Midbrain (tissue), 1 donor: ENCODE measurements around the gene NIPBL.
"Not testable (repeated sequence)": the region's sequence is repeated elsewhere in the genome, so short reads cannot be mapped to it uniquely, and the experiment has no call there.

Source experiments
- DNase-seq: peaks from one replicate; lab custom pipeline; 2025; lab: John Stamatoyannopoulos, UW

The NIPBL gene

DNA sequence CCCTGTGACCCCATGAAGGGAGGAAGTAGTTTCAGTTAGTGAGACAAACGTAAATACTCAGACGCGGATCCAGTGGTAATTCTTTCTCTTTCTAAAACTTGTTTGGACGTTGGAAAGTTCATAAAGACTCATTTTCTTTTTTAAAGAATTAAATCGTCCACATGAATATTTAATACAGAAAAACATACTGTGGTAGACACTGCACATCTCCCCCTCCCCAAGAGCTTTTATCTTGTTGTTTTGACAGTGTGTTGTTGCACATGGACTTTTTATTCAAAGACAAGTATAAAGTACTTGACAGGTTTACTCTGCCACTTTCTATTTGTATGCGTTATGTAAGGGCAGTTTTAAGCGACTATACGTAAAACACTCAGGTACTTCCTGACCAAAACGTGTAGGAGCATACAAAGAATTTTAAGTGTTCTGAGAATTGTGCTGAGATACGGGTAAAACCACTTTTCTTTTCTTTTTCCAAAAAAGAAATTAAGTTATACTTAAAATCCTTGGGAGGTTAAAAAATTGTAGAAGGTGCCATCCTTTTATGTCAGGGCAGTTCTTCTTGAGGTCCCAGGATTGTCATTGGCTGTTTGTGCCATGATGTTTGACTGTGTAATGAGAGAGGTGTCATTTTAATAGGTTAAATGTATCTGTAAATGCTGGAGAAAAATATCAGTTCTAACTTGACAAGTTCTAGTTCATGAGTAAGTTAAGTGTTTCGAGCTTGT lies 1.3 kb downstream of the NIPBL start:
- DNase-seq = no peak

DNA sequence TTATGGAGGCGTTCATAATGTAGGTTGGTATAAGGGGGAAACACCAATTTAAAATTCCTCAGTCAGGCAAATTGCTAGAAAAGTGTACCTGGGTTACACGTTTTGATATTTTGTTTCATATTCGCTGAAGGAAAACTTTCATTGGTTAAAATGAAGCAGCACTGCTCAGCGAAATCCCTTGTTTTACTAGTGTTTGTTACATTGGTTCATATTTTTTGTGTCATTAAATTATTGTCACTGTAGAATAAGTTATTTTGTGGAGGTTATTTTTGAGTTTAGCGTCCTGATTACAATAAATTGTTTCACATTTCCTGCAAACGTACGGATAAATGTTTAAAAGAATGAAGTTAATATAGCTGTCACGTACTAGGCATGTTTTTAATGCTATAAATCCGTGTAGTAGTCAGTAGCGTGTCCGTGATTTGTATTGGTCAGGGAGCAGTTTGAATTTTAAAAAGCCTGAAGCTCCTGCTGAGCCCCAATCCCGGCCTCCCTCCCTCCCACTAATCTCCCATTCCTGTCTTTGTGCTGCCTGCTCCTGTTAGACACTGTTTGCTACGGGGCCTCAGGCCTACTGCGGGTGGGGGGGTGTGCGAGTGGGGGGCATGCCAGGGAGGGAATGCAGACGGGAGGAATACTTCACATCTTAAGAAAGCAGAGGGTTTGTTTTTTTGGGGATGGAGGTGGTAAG lies 2.0 kb downstream of the NIPBL start:
- DNase-seq = peak; percentile 39

DNA sequence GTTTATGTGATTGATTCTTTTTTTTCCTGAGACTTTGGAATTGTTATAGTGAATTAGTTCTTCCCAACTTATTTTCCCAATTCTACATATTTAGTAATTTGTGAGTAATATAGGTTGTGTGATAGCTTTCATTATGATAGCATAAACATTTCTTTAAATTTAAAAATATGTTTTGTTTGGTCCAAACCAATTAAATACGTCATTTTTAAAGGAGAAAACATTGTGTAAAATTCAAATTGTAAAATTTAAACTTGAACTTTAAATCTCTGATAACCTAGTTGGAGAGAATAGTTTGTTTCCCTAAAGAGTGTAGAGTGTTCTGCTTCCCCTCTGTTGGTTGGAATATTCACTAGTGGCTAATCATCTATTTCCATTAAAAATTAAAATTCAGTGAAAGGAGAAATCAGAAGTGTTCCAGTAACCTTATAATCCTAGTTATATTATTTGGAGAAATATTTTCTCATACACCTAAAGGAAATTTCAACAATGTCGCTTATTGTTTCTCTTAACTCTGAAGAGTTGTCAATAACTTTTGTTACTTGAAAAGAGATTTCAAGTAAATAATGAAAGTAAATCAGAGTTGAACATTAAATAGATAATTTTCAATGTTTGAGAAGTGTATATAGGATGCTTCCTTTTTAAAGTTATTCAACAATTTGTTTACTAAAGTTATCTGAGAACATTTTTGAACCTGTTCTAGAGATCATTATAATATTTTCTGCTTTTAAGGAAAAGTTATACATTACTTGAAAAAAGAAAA lies 2.9 kb downstream of the NIPBL start:
- no peak for DNase-seq

DNA sequence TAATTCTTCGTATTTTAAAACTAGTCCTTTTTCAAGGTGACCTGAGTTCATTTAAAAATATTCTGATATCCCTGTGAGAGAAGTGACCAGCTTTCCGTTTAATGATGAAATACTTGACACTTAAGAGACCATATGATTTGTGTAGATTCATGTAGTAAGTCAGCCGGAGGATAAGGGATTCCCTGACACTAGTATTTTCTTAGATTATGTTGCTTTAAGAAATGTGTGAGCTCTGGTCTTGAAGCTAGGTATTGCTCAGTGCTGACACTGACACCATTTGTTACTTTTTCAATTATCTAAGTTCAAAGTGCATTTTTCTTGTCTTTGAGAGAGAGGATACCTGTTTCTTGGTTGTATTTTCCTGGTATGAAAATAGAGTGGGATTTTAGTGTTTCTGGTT lies 4.2 kb downstream of the NIPBL start:
- no peak for DNase-seq

DNA sequence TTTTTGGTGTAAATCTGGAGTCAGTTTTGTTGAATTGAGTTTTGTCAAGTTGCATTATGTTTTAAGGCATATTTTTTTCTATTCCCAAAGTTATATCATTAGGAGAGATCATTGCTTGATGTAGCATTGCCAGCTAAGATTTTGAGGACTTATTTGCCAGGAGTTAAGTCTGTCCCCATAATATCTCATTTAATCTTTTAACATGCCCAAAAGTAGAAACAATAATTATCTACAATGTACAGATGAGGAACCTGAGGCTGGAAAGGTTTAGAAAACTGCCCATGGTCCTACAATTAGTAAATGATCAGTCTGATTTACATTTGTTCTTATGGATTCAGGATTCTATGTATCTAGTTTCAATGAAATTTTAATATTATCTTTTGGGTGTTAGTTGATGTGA lies 4.7 kb downstream of the NIPBL start:
- DNase-seq = no peak

DNA sequence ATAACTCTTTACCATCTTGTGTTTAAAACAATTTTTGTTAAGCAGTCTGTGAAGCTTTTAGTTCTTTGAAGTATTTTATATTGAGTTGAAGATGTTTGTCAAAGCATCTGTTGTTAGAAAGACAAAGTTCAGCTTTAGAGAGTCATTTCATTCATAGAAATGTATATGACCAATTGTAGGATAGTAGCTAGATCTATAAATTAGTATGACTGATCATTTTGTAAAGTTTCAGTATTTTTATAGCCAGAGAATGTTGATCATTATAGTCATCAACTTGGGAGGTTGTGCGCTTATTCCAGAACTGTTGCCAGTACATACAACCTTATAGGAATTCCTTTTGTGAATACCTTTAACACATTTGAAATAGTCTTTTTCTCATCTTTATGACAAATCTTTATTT lies 5.2 kb downstream of the NIPBL start:
- no peak for DNase-seq

DNA sequence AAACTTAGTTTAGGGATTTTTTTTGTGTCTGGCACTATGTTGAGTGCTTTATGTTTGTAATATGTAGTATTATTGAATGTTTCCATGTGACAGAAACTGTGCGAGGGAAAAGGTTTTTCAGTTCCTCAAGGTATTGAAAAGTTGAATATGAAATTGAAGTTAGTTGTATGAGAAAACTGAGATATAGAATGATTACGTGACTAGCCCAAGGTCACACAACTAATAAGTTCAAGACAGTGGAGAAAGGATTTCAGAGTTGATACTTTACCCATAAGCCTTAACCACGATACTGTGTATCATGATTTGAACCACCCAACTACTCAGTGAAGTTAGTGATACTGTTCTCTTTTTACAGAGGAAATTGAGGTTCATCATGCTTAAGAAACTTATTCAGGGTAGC lies 5.7 kb downstream of the NIPBL start:
- no peak for DNase-seq

DNA sequence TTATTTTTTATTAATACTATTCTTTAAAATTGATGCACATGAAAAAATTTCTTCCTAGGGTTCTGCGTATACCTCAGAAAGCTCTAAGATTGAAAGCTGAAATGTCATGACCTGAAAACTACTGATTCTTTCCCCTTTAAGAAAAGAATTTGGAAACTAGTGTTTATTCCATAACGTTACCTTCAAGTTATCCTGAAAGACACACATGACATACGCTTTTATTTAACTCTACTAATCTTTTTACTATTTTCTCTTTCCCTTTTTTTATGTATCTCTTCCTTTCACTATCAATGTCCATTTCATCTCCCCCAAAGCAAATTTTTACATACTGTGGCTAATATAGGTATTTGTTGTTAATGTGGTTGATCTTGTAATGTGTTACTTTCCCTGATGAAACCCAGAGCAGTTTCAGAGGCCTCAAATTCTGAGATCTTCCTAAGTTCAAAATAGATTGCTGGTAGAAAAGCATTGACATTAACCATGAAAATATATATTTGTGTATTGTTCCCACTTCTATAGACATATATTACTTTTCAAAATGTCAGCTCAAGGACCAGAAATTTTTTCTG lies 7.4 kb downstream of the NIPBL start:
- no peak for DNase-seq

DNA sequence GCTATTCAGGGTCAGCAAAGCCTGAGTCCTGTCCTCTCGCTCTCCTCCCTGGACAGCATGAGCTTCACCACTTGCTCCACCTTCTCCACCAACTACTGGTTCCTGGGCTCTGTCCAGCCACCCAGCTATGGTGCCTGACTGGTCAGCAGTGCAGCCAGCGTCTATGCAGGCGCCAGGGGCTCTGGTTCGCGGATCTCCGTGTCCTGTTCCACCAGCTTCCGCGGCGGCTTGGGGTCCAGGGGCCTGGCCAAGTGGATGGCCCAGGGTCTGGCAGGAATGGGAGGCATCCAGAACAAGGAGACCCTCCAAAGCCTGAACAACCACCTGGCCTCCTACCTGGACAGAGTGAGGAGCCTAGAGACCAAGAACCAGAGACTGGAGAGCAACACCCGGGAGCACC lies 8.6 kb downstream of the NIPBL start:
- DNase-seq = no peak

DNA sequence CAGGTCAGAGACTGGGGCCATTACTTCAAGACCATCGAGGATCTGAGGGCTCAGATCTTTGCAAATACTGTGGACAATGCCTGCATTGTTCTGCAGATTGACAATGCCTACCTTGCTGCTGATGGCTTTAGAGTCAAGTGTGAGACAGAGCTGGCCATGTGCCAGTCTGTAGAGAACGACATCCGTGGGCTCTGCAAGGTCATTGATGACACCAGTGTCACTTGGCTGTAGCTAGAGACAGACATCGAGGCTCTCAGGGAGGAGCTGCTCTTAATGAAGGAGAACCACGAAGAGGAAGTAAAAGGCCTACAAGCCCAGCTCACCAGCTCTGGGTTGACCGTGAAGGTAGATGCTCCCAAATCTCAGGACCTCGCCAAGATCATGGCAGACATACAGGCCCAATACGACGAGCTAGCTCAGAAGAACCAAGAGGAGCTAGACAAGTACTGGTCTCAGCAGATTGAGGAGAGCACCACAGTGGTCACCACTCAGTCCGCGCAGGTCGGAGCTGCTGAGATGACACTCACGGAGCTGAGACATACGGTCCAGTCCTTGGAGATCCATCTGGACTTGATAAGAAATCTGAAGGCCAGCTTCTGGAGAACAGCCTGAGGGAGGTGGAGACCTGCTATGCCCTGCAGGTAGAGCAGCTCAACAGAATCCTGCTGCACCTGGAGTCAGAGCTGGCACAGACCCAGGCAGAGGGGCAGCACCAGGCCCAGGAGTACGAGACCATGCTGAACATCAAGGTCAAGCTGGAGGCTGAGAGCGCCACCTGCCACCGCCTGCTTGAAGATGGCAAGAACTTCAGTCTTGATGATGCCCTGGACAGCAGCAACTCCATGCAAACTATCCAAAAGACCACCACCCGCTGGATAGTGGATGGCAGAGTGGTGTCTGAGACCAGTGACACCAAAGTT lies 9.3 kb downstream of the NIPBL start:
- no peak for DNase-seq

DNA sequence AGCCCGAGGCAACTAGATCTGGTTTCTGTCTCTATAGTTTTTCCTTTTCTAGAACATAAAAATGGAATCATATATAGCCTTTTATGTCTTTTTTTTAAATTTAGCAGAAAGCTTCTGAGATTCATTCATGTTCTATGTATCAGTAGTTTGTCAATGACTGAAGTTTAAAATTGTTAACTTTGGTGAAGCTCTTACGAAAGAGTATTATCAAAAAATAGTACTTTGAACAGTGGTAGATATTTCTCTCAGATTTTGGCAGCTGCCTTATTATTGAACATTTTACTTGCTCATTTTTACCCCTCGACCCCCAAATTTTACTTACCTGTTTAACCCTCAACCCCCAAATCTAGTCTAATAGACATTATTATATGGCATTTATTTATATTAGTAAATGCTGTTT lies 10.2 kb downstream of the NIPBL start:
- no peak for DNase-seq

DNA sequence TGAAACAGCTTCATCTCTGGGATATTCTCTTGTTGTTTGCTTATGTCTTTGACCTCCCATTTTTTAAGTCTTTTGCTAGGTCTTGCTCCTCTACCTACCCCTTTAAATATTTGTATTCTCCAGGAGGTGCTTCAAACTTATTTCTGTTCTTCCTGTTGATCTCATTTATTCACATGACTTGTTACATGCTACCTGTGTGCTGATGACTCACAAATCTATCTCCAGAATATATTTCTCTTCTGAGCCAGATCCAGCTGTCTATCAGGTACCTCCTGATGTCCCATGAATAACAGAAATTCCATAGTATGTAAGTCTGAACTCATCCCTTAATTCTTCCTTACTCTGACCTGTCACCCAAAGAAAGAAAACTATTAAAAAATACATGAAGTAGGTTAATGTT lies 11.0 kb downstream of the NIPBL start:
- no peak for DNase-seq

DNA sequence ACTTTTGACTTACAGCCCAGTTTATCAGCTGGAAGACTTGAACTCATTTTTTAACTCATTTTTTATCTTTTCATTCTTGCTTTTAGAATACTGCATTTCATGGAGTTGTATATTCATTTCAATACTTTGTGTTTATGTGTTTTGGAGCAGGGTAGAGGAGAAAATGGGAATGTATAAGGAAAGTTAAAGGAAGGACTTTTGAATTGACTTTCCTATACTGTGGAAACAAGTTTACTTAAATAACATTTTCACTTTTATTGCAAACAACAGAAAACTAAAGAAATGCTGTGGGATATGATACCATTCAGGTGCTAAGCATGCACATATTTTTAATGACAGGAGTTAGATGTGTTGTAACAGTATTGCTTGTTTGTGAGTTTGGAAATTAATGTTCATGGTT lies 11.7 kb downstream of the NIPBL start:
- DNase-seq = no peak

DNA sequence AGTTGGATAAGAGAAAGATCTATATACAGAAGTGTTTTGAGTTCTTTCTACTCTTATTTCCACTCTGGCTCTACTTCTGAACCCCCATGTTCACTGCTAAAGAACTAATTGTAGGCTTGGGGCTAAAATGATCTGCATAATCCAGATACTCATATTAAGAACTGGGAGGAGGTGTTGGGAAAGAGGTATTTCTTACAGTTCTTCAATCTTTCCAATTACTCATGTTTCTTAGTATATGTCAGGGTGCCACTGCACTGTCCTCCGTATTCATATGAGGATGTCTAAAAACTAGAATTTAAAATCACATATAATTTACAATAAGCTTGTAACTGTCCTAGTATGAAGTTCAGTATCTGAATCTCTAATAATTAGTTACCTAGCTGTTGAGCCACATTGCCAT lies 12.7 kb downstream of the NIPBL start:
- no peak for DNase-seq

DNA sequence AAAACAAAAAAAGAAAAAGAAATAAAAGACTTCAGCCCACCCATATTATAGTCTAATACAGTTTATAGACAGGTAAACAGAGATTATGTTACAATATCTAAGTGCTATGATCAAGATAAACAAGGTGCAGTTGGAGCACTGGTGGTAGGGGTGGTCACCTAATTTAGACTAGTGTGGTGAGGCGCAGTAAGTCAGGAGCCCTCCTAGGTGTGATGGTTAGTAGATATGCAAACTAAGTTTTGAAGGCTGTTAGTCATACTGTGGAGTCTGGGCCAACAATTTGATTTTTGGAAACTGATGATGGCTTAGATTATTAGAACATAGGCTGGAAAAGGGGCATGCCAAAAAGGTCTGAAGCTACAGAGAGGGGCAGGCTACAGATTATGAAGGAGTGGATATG lies 14.7 kb downstream of the NIPBL start:
- no peak for DNase-seq

DNA sequence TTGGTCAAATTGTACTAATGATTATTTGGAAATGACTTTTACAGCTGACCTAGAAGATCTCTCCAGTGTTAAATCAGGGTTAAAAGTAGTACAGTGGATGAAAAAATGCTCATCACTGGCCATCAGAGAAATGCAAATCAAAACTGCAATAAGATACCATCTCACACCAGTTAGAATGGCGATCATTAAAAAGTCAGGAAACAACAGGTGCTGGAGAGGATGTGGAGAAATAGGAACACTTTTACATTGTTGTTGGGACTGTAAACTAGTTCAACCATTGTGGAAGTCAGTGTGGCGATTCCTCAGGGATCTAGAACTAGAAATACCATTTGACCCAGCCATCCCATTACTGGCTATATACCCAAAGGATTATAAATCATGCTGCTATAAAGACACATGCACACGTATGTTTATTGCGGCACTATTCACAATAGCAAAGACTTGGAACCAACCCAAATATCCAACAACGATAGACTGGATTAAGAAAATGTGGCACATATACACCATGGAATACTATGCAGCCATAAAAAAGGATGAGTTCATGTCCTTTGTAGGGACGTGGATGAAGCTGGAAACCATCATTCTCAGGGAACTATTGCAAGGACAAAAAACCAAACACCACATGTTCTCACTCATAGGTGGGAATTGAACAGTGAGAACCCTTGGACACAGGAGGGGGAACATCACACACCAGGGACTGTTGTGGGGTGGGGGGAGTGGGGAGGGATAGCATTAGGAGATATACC lies 15.7 kb downstream of the NIPBL start:
- DNase-seq = not testable (repeated sequence)

DNA sequence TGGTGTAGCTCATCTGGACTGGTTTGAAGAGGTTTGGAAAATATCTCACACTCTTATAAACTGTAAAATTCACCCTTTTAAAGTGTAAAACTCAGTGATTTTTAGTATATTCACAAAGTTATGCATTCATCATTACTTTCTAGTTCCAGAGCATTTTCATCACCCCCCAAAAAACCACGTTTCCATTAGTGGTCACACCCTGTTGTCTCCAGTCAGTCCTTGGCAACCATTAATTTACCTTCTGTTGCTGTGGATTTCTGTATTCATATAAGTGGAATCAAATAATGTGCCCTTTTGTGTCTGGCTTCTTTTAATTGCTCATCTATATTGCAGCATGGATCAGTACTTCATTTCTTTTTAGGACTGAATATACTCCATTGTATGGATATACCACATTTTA lies 18.4 kb downstream of the NIPBL start:
- DNase-seq = no peak

DNA sequence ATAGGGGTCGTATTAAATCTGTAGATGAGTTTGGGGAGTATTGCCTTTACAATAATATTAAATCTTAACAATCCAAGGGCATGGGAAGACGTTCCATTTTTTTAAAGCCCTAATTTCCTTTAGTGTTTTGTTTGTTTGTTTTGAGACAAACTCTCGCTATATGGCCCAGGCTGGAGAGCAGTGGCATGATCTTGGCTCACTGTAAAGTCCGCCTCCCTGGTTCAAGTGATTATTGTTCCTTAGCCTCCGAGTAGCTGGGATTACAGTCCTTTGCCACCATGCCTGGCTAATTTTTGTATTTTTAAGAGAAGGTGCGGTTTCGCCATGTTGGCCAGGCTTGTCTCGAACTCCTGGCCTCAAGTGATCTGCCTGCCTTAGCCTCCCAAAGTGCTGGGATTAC lies 19.9 kb downstream of the NIPBL start:
- DNase-seq = no peak

DNA sequence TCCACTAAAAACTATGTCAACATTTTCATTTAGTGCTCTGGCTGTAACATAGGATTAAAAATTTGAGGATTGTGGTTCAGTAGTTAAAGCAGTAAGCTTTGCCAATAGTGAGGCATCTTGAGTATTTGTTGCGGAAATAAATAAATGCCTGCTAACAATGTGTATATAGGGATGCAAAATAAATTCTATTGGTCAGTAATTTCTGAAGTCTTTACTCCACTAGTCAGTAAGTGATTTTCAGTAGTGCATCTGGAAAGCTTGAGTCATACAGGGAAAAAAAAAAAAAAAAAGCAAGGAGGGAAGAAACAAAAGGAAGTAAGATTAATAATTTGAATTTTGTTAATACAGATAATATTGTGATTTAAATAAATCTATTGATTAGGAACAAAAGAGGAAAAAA lies 21.0 kb downstream of the NIPBL start:
- no peak for DNase-seq

DNA sequence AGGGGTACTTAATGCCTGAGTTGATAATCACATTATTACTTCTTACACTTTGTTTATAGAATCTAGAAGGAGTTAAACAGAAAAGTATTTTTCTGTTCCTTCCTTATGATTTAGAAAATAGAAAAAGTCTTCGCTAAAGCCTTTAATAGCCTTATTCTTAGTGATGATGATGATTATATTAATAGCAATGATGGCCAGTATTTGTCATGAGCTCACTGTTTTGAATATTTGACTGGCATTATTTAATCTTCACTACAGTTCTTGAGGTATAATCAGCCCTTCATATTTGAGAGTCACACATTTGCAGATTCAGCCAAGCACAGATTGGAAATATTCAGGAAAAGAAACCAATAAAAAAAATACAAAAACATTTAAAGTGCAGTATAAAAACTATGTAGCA lies 23.3 kb downstream of the NIPBL start:
- DNase-seq = no peak

DNA sequence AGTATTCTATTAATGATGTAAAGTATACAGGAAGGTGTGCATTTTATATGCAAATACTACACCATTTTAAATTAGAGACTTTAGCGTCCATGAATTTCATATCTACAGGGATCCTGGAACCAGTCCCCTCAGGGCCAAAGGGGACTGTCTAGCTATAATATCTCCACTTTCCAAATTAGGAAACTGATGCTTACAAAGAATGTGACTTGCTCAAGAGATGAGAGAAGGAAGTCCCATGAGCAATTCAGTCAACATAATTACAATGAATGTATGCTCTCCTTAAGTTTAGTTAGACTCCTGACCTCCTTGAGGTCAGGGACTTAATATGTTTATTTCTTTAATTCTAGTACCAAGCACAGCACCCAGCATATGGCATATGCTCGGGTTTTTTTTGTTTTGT lies 23.7 kb downstream of the NIPBL start:
- no peak for DNase-seq
